Left renal pelvis (tissue), 4 donors: ENCODE results near the gene IGFL1. TPM values are rescaled to one million over a fixed set of nuclear protein-coding genes. Genes with fewer than 3 reads are reported as not detected.
"Not testable (repeated sequence)": the region's sequence is repeated elsewhere in the genome, so short reads cannot be mapped to it uniquely, and the experiment has no call there.

ENCODE experiments used
- DNase-seq, 4 donors: peaks; one replicate each; pipeline ENCODE4 v3.0.0-alpha.2; 2013; ENCODE audit warnings: low read depth in 4 of 4, low spot score in 3 of 4
- polyA plus RNA-seq, 4 donors: library from polyadenylated mRNA; unstranded; fragments of 120-200 nt; gene quantifications; one replicate each; pipeline ENCODE4 v1.2.1, GENCODE V29; 2013; ENCODE audit not compliant: insufficient read length in 4 of 4

IGFL1 gene
- polyA plus RNA-seq, 4 donors = not detected

DNA sequence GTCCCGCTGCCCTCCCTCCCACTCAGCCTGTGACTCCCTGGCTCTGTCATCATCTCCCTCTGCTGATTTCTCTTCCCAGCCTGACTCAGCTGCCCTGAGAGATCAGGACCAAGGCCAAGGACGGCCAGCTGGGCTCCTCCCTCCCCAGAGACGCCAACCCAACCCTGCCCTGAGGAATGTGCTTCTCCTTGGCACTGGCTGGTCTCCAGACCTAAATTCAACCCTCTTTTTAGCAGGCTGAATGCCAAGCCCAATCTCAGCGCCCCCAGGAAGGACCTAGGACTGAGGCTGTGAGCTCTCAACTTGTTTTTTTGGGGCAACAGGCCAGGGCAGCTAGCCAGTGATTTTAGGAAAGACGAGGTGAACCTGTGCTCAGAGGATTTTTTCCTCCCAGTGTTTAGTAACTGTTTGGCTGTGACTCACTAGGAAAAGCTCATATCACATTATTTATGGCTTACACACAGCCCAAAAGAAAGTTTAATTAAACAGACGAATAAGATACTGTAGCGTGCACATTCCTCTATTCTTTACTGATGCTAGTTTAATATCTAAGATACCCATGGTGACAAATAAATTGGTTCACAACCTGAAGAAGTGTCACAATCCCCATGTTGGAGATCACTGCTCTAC lies 7.4 kb upstream of the IGFL1 start:
- DNase-seq = no peak

DNA sequence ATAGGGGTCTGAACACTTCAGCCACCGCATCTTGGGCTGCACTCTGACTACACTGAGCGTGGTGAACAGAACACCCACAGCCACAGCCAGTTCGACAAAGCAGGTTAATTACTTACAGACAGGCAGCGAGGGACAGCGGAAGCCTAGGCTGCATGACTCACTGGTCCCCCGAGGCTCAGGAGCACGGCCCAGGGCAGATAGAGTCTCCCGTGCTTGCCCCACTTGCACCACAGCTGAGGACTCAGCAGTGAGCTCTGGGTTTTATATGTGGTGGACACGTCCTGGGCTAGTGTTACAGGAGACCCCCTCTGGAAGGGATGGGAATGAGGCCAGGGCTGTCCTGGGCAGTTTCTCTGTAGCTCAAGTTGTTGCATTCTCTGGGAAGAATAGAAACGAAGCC lies 5.8 kb upstream of the IGFL1 start:
- not testable (repeated sequence) for DNase-seq

DNA sequence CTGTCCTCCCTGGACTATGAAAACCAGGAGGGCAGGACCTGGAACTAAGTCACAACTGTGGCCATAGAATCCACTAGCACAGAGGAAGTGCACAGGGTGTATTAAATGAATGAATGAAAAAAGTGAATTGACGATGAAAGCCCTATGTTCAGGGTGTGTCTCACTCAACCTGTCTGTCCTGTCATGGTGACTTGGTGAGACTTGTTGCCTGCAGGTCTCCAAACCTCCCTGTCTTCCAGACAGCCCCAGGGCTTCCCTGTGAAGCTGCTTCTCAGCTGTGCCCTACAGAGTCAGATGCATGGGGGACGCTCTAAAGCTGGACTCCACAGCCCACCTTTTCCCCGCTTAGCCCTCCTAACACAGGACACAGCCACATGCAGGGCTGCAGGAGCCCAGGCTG lies 4.8 kb upstream of the IGFL1 start:
- no peak for DNase-seq

DNA sequence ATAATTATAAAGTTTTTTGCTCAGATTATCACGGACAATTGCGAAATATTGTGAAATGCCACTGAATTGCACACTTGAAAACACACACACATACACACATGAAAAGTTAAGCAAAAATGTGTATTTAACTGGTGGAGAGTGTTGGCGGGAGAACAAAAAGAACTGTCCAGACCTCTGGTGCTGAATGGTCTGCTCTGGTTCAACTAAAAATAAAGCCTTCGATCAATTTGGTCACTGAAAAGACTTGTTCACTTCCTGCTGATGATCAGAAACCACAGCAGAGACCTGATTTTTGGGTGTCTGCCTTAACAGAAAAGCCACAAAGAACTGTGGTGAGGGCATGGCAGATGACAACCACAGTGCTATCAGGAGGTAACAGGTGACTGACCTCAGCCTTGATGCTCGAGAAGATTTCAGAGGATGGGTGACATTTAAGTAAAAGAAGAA lies 4.0 kb upstream of the IGFL1 start:
- no peak for DNase-seq

DNA sequence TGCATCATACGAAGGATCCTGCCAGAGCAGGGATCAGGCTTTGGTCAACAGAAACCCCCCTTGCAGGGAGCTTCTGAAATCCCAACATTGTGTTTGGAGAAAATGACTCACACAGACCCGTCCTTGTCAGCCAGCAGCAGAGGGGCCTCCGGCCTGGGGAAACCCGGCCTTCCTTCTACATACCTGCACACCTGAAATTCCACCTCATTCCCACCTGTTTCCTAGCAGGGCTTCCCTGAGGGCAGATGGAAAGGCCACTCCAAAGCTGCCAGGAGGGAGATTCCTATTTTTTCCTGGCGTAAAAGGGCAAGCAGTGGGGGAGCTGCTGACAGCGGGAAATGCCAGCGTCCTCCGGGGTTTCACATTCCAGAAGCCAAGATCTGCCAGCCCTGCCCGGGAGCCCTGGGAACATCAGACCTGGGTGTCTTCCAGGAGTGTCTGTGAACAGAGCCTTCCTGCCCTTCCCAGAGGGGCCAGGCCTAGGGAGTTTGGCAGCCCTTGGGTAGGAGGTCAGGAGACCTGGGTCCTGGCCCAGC lies 3.0 kb upstream of the IGFL1 start:
- DNase-seq = no peak

DNA sequence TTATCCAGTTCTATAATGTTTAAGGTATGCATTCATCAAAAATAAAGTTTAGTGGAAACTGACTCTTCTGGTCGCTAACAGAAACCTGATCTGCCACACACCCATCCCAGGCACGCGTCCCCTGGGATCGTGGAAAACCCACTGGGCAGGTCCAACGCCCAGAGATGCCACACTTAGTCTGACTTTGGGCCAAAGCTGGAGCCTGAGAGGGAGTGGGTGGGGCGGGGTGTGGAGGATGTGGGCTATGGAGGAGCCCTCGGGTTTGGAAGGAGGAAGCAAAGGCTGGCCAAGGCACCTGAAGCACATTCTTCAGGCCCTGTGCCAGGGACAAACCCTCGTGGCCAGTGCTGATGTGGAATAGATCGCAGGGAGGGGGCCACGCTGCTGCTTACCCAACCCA lies 2.5 kb downstream of the IGFL1 start:
- no peak for DNase-seq

DNA sequence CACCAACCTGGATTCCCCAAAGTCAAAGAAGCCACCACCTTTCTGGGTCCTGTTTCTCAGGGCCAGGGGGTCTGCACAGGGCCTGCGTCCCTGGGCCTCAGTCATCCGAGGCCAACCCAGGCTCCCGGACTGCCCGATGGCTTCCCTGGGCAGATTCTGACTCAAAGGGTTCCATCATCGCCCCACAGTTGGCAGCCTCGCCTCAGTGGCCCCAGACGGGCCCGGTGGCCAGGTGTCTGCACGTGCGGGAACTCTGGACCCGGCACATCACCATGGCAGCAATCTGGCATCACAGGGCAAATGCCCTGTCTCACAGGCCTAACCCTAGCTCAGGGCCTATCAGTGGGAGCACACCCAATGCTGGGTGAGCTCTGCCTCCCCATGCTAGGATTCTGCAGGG lies 2.9 kb downstream of the IGFL1 start:
- DNase-seq = no peak

DNA sequence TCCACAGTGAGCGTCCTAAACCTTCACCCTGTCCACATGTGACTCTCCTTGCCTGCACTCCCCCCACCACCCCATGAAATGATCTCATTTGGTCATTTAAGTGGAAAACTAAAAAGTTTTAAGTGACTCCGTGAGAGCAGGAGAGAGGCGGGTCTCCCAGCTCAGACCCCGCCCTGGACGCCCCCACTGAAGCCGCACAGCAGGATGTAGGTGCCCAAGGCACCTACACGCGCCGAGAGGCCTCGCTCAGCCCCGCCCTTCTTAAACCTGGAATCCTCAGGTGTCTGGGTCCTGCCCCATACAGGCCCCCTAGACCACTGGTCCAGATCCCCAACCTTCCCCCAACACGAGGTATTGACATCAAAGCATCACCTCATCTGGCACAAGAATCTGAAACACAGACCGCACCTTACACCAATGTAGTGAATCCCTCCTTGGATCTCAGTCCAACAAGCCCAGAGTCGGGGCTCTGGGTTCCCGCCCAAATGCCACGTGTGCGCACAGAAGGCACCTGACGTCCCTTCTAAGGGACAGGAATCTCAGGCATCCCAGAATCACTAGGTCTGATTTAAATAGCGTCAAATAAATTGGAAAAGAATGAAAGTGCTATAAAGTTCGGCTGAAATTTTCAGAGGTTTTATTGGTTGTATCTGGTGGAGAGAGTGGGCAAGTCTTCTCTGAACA lies 3.5 kb downstream of the IGFL1 start:
- no peak for DNase-seq

DNA sequence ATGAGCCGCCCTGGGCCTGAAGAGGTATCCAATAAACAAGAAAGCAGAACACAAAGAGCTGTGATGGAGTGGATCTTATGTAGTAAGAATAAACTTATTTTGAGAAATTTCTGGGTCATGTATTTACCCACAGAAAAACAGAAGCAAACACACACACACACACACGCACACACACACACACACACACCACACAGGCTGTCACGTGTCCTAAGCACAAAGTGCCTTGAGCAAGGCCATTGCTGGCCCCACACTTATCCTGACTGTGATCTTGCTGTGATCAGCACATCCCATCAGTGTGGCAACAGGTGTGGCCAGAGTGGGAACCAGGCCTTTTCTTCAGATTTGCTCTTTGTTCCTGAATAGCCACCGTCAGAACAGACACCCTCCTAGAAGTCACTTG lies 4.3 kb downstream of the IGFL1 start:
- not testable (repeated sequence) for DNase-seq

DNA sequence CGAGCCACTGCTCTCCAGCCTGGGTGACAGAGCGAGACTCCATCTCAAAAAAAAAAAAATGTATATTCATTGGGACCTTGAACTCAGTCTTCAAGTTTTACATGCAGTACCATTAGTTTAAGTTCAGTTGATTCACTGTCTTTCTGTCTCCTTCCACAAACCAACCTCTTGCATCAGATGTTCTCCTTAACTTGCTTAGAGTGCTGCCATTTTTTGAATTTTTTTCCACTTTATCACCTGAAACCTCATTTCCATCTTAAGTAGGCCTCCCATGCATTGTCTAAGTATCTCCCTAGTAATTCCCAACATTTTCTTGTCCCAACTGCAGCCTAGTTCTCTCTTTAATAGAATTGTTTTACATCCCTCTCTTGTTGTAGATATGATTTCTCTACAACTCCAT lies 8.6 kb downstream of the IGFL1 start:
- not testable (repeated sequence) for DNase-seq

DNA sequence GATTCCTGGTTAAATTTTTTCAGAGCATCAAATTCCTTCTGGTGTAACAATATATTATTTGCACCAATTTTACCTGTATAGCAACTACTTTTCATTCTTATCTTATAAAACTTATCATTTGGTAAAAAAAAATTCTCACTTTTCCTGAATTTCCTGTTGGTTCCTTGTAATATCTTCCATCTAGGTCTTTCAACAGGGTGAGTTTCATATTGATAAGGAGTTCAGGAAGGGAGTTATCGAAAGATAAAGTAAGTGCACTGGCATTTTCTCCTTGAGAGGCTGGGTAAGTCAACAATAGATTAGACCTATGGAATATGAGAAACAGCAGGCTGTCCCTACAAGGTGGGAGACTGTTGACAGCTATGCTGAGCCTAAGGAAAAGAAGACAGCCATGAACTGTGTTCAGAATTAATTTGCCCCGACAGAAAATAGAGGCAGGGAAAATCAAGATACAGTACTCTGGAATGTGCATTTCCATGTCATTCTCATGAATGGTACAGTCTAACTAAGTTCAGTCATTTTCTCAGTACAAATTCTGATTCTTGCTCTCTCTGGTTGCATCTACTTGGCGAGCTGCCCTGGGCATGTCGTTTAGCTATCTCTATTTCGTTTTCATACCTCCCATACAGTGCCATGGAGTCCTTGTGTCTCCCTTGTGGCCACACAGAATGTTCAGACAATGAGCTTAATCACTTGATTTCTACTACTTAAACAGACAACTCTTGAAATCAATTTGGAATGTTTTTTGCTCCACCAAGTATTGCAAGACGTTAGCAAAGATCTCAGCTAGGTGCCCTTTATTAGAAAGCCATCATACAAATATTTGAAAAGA lies 9.9 kb downstream of the IGFL1 start:
- DNase-seq = no peak

DNA sequence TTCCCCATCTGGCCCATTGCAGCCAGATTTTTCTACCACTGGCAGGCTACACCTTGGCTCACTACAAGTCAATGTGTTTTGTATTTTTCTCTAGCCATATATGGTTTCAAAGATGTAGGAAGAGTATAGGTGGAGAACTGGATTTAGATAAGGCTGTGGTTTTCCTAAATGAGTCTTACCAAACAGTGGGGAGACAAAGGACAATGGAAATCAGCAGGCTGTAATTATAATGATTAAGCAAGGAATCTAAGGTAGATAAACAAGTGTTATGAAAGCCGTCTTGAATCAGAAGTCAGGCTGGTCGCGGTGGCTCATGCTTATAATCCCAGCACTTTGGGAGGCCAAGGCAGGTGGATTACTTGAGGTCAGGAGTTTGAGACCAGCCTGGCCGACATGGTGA lies 11.2 kb downstream of the IGFL1 start:
- no peak for DNase-seq

DNA sequence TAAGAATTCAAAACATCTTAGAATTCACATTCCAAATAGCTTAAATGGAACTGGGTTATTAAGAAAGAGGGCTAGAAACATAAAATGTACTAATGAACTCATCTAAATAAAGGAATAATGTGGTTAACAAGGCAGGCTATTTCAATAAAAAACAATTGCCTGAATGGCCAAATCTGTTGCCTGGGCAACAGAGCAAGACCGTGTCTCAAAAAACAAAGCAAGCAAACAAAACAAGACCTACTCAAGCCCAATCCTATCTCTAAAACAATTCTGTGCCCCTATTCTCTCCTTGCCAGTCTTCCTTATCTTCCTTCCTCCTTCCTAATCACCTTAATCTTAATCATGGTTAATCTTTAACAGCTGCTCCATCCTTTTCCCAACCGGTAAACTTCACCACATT lies 12.1 kb downstream of the IGFL1 start:
- DNase-seq = no peak

DNA sequence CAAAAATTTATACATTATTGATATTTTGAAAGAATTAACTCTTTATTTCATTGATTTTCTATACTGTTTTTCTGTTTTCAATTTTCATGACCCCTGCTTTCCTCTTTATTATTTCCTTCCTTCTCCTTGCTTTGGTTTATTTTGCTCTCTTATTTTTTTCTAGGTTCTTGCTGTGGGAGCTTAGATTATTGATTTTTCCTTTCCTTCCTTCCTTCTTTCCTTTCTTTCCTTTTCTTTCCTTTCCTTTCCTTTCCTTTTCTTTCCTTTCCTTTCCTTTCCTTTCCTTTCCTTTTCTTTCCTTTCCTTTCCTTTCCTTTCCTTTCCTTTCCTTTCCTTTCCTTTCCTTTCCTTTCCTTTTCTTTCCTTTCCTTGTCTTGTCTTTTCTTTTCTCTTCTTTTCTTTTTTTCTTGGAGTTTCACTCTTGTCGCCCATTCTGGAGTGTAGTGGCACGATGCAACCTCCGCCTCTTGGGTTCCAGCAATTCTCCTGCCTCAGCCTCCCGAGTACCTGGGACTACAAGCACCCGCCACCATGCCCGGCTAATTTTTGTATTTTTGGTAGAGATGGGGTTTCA lies 13.6 kb downstream of the IGFL1 start:
- not testable (repeated sequence) for DNase-seq

DNA sequence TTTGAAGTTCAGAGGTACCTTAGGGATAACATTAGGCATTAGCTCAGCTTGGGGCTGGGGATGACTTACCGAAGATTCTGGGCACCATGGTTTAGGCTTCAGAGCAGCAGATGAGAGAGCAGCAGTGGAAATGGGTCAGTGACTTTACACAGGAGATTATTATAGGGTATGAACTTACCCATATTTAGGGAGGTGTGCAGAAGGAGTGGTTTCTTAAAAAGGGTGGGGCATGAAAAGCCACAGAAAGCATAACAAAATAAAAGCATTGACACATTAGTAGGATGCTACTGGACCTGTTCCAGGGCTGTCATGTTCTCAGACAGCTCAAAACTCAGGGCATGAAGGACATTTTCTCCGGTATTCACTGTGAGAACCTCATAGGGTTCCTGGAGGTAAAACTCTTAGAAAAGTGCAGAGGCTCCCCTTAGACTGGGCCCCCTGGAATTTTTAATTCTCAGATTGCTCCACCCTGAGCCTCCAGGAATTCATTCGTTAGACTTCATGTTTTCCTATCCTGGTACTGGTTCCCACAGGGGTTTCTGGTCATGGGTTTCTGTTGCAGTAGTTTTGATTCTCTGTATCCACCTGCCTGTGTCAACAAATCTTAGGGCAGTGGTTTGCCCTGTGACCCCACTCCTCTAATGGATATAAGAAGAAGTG lies 20.7 kb downstream of the IGFL1 start:
- no peak for DNase-seq

DNA sequence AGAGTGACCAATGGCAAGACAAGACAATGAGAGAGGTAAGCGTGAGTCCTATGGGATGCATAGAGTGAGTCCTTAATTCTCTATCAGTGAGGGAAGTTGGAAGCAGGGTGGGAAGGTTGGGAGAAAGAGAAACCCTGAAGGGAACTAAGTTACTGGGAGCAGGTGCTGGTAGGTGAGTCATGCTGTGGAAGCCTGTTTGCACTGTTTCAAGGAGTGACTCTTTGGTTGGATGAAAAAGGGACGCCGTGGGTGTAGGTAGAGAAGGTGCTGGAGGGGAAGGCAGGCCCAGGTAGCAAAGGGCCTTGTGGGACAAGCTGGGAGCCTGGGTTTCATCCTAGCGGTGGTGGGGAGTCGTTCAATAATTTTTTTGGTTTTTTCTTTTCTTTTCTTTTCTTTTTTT lies 21.9 kb downstream of the IGFL1 start:
- no peak for DNase-seq

DNA sequence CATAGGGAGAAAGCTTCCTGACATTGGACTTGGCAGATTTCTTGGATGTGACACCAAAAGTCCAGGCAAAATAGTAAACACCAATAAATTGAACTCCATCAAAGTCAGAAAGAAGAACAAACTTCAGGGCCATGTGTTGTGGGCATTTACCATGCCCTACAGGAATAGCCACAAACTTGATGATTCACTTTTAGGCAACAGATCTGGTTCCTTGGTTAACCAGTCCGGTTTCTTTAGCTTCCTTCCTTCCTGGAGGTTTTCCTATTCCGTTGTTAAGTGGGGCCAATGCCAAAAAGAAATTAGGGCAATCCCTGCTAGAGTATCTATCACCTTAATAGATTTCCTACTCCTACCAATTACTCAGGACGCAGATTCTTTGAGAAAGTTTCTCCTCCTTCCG lies 25.2 kb downstream of the IGFL1 start:
- DNase-seq = no peak

DNA sequence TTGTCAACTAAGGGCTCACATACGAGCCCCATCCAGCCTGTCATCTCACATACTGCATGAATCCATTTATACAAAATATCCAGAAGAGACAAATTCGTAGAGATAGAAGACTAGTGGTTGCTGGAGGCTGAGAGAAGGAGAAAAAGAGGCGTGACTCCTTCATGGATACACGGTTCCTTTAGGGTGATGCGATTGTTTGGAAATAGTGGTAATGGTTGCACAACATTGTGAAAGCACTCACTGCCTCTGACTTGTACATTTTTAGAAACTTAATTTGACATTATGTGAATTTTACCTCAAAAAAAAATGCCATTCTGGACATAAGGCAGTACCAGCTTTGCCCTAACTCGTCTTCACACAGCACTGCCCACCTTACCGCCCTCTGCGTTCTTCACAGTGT lies 27.3 kb downstream of the IGFL1 start:
- DNase-seq = no peak

DNA sequence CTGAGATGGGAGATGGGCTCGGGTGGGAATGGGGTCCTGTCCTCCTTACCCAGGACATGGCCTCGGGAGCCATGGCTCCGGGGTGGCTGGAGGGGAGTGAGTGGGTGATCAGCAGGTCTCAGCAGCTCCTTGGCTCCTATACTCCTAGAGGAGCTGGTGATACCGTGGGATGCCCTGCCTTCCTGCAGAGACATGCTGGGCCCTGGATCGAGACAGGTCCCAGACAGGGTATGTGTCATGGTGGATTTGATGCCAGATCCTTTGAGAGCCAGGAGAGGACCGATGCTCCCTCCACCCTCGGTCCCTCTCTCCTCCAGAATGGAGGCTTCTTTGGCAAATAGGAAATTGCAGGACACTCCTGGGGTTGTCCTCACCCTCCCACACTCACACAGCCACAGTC lies 32.0 kb downstream of the IGFL1 start:
- DNase-seq = not testable (repeated sequence)

DNA sequence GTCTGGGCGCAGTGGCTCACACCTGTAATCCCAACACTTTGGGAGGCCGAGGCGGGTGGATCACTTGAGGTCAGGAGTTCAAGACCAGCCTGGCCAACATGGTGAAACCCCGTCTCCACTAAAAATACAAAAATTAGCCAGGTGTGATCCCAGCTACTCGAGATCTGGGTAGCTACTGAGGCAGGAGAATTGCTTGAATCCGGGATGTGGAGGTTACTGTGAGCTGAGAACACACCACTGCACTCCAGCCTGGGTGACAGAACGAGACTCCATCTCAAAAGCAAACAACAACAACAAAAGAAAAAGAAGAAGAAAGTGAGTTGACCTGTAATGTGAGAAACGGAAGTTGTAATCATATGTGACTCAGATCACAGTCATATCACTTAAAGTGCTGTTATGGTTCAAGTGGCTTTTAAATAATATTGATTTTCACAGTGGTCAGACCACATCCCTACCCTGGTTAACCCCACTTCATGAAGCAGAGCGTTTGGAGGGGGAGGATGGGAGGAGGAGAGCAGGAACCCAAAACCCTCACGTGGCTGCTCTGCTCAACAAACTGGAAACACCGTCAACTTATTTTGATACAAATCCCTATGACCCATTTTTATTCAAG lies 33.2 kb downstream of the IGFL1 start:
- DNase-seq = not testable (repeated sequence)
